ENCODE data around the gene NT5C1B.

DNA sequence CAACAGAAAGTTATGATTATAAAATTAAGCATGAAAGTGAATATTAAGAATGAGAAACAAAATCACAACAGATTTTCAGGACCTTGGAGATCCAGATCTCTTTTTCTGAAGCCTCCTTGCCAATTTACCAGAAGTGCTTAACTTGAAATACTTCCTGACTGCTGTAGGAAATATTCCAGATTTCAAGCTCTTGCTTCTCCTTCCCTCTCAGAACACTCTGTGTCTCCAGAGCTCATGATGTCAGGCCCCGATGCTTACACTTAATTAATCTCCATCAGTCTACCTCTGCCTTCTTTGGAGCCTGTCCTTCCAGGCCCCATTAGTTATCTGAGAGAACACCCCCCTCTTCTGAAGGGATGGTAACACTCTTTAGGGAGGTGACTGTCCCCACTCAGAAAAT is 20.7 kb upstream of the NT5C1B start:
- TF ChIP-seq, protein P1, sequence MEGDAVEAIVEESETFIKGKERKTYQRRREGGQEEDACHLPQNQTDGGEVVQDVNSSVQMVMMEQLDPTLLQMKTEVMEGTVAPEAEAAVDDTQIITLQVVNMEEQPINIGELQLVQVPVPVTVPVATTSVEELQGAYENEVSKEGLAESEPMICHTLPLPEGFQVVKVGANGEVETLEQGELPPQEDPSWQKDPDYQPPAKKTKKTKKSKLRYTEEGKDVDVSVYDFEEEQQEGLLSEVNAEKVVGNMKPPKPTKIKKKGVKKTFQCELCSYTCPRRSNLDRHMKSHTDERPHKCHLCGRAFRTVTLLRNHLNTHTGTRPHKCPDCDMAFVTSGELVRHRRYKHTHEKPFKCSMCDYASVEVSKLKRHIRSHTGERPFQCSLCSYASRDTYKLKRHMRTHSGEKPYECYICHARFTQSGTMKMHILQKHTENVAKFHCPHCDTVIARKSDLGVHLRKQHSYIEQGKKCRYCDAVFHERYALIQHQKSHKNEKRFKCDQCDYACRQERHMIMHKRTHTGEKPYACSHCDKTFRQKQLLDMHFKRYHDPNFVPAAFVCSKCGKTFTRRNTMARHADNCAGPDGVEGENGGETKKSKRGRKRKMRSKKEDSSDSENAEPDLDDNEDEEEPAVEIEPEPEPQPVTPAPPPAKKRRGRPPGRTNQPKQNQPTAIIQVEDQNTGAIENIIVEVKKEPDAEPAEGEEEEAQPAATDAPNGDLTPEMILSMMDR (IDR thresholded peaks at IDR 0.05), result no peak
- TF ChIP-seq POLR2A (IDR thresholded peaks at IDR 0.05) (no peak), EP300 (IDR thresholded peaks at IDR 0.05) (no peak), POLR2AphosphoS5 (IDR thresholded peaks at IDR 0.05) (no peak)

Measured in upper lobe of left lung (tissue), 4 donors.